OCI-LY7 (cell line): ENCODE measurements around the gene SIGLEC10.

Experiments used
- EZH2phosphoT487 ChIP-seq: fragments of 200-600 bp; sonication (generic); IDR thresholded peaks from 2 replicates; pipeline ENCODE4 v1.6.1; 2018; ENCODE audit warnings: low read depth, borderline replicate concordance, mild to moderate bottlenecking, mixed run types, antibody characterized with exemption, low read length, moderate library complexity, mixed read lengths
- TF ChIP-seq, protein P1 (sequence below): fragments of 200-600 bp; sonication (generic); conservative IDR thresholded peaks from 2 replicates; pipeline ENCODE4 v1.5.1; 2014; ENCODE audit warnings: mild to moderate bottlenecking, antibody characterized with exemption, low read length, moderate library complexity, mixed read lengths

DNA sequence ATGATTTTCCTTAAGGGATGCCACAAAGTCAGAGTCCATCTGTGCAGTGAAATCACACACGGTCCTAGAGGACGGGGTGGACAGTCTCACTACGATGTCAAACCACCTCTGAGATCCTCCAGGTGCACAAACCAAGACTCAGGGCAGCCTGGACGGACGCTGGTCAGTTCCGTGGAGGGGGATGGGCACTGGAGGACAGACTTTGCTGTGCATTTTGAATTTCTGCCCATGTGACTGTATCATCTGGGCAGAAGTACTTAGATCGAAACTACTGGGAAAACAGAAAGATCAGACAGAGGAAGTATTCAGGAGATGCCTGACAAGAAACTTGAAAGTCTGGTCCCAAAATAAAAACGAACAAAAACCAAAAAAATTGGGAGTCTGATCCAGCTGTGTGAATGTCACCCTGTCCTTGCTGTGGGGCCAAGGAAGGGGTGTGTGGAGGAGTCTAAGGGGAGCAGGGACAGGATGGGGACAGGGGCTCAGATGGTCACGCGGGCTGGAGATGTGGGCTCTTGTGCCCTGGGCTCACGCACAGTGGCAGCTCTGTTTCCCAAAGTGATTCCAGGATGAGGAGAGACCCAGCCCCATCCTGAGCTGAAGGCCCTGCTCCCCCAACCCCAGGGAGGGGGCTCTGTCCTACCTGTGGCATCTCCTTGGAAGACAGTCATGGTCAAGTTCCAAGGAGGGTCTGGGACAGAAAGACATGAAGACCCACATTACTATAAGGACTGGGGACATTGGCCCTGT, 39.3 kb upstream of the SIGLEC10 start:
- TF ChIP-seq, protein P1, sequence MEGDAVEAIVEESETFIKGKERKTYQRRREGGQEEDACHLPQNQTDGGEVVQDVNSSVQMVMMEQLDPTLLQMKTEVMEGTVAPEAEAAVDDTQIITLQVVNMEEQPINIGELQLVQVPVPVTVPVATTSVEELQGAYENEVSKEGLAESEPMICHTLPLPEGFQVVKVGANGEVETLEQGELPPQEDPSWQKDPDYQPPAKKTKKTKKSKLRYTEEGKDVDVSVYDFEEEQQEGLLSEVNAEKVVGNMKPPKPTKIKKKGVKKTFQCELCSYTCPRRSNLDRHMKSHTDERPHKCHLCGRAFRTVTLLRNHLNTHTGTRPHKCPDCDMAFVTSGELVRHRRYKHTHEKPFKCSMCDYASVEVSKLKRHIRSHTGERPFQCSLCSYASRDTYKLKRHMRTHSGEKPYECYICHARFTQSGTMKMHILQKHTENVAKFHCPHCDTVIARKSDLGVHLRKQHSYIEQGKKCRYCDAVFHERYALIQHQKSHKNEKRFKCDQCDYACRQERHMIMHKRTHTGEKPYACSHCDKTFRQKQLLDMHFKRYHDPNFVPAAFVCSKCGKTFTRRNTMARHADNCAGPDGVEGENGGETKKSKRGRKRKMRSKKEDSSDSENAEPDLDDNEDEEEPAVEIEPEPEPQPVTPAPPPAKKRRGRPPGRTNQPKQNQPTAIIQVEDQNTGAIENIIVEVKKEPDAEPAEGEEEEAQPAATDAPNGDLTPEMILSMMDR = no peak
- no peak for TF ChIP-seq EZH2phosphoT487
